HepG2 (cell line): ENCODE results near the gene SLC25A44. TPM values are rescaled to one million over a fixed set of nuclear protein-coding genes. Genes with fewer than 3 reads are reported as not detected.
A peak's percentile ranks its signal among the peaks of the same experiment; 100 is the strongest.

Source experiments
- ATAC-seq: fragments of 200-7000 bp; cut with Tn5 transposase; 3 replicates; pipeline ENCODE4 v1.9.1; 2020; ENCODE audit warnings: mild to moderate bottlenecking, moderate library complexity
- BruUV-seq: library from RNA; stranded (reverse); fragments of 400-500 nt; replicated peaks from 2 replicates; lab custom pipeline; 2021; lab: Mats Ljungman, UMichigan
- CTCF ChIA-PET: fragments of 300-600 bp; formaldehyde crosslinking; extraction: SDS; loops from one replicate; lab custom pipeline; 2021; ENCODE audit warnings: low total read pairs, inconsistent platforms, low intra/inter-chr PET ratio; lab: Yijun Ruan, JAX
- POLR2A ChIA-PET: fragments of 350-600 bp; sonication (Branson Sonifier 250); formaldehyde crosslinking; loops from one replicate; lab custom pipeline; 2020; ENCODE audit warnings: antibody characterized with exemption, inconsistent platforms; lab: Yijun Ruan, JAX
- DNase-seq: peaks from one replicate; pipeline ENCODE4 v3.0.0-alpha.2; 2015; ENCODE audit warnings: low spot score
- FAIRE-seq: peaks from 3 replicates; lab custom pipeline; 2011; peaks lifted over from hg19 to GRCh38; lab: Jason Lieb, UNC
- H2AFZ ChIP-seq: one replicate; pipeline ENCODE4 v1.6.1; 2011; ENCODE audit warnings: low read length, inconsistent platforms
- H3K27ac ChIP-seq: fragments of 300-600 bp; 3 replicates; pipeline ENCODE4 v1.8.0; 2011; ENCODE audit warnings: mixed run types, mild to moderate bottlenecking, mixed read lengths, low read length, inconsistent platforms; ENCODE audit not compliant: insufficient read depth; ENCODE audit errors: extremely low read length
- H3K27me3 ChIP-seq, 2 experiments: fragments of 200-600 bp in 1 of 2; 2 replicates in 1 of 2; 3 replicates in 1 of 2; pipeline versions ENCODE4 v1.6.0 to v1.8.0; 2011; ENCODE audit warnings: low read length in 2 of 2, mild to moderate bottlenecking in 2 of 2, moderate library complexity in 2 of 2, inconsistent platforms in 1 of 2; ENCODE audit not compliant: insufficient read depth in 2 of 2, control insufficient read depth in 1 of 2
- H3K36me3 ChIP-seq, 2 experiments: fragments of 200-600 bp in 1 of 2; replicated peaks in 1 of 2; 2 replicates in 1 of 2; 3 replicates in 1 of 2; pipeline versions ENCODE4 v1.5.1 to v1.8.0; 2011; ENCODE audit warnings: low read length in 2 of 2, inconsistent platforms in 1 of 2; ENCODE audit not compliant: insufficient read depth in 2 of 2, control insufficient read depth in 1 of 2
- H3K4me1 ChIP-seq: 2 replicates; pipeline ENCODE4 v1.5.1; 2012; ENCODE audit warnings: low read length, inconsistent platforms; ENCODE audit not compliant: insufficient read depth
- H3K4me2 ChIP-seq: 2 replicates; pipeline ENCODE4 v1.6.0; 2011; ENCODE audit warnings: low read depth, low read length, inconsistent platforms
- H3K4me3 ChIP-seq, 3 experiments: fragments of 200-600 bp in 1 of 3; sonication (generic), shearing (Covaris generic) in 1 of 3; replicated peaks in 1 of 3; 2 replicates each; pipeline ENCODE4 v1.5.1; 2011 to 2016; ENCODE audit warnings: low read length in 3 of 3, inconsistent platforms in 2 of 3, low read depth in 2 of 3, mild to moderate bottlenecking in 2 of 3, control low read depth in 1 of 3, mixed read lengths in 1 of 3; ENCODE audit not compliant: insufficient read depth in 1 of 3
- H3K79me2 ChIP-seq: one replicate; pipeline ENCODE4 v1.6.1; 2011; ENCODE audit warnings: low read length, inconsistent platforms; ENCODE audit not compliant: insufficient read depth
- H3K9ac ChIP-seq: 2 replicates; pipeline ENCODE4 v1.6.0; 2011; ENCODE audit warnings: mild to moderate bottlenecking, low read depth, low read length, inconsistent platforms; ENCODE audit not compliant: insufficient read depth
- H3K9me3 ChIP-seq: 2 replicates; pipeline ENCODE4 v1.5.1; 2012; ENCODE audit warnings: mild to moderate bottlenecking, low read length
- H4K20me1 ChIP-seq: 2 replicates; pipeline ENCODE4 v1.6.0; 2011; ENCODE audit warnings: inconsistent platforms, mild to moderate bottlenecking, low read length, moderate library complexity; ENCODE audit not compliant: insufficient read depth
- AGO2 ChIP-seq: fragments of 200-400 bp; formaldehyde crosslinking; optimal IDR thresholded peaks from 2 replicates; pipeline ENCODE3; 2017; ENCODE audit warnings: mild to moderate bottlenecking, low read depth, low read length, moderate library complexity
- ATF7-NPFF ChIP-seq: sonication (generic); formaldehyde crosslinking; IDR thresholded peaks from 2 replicates; pipeline ENCODE4 v1.8.1; 2023; ENCODE audit warnings: mild to moderate bottlenecking, low read depth, missing genetic modification reagents, moderate library complexity
- CSRNP1 ChIP-seq: sonication (generic); formaldehyde crosslinking; IDR thresholded peaks from 2 replicates; pipeline ENCODE4 v1.8.1; 2023; ENCODE audit warnings: mild to moderate bottlenecking, missing genetic modification reagents
- ETV6 ChIP-seq: sonication (generic); formaldehyde crosslinking; conservative IDR thresholded peaks from 2 replicates; pipeline ENCODE4 v1.4.0; 2020; ENCODE audit warnings: missing genetic modification reagents
- HNF4A ChIP-seq: sonication (generic); formaldehyde crosslinking; IDR thresholded peaks from 2 replicates; pipeline ENCODE4 v1.4.0; 2020; ENCODE audit warnings: missing genetic modification reagents
- KDM2A ChIP-seq: sonication (generic); formaldehyde crosslinking; IDR thresholded peaks from 2 replicates; pipeline ENCODE4 v1.4.0; 2020; ENCODE audit warnings: low read depth, missing genetic modification reagents, borderline replicate concordance
- MEF2D ChIP-seq: sonication (generic); formaldehyde crosslinking; IDR thresholded peaks from 2 replicates; pipeline ENCODE4 v1.5.1; 2020; ENCODE audit warnings: mild to moderate bottlenecking, missing genetic modification reagents
- NFKB2 ChIP-seq: sonication (generic); formaldehyde crosslinking; IDR thresholded peaks from 2 replicates; pipeline ENCODE4 v1.4.0; 2020; ENCODE audit warnings: missing genetic modification reagents, borderline replicate concordance
- POLR2G ChIP-seq: fragments of 200-400 bp; formaldehyde crosslinking; IDR thresholded peaks from 2 replicates; pipeline ENCODE4 v1.6.1; 2018; ENCODE audit warnings: mild to moderate bottlenecking, low read depth, low read length, moderate library complexity
- SCMH1 ChIP-seq: sonication (generic); formaldehyde crosslinking; IDR thresholded peaks from 2 replicates; pipeline ENCODE4 v1.9.0; 2021; ENCODE audit warnings: missing genetic modification reagents, mild to moderate bottlenecking, borderline replicate concordance
- STAG1 ChIP-seq: sonication (generic); formaldehyde crosslinking; IDR thresholded peaks from 2 replicates; pipeline ENCODE4 v1.4.0; 2020; ENCODE audit warnings: missing genetic modification reagents
- TEAD3 ChIP-seq: optimal IDR thresholded peaks from 2 replicates; pipeline ENCODE3; 2016; ENCODE audit warnings: borderline replicate concordance
- ZFY ChIP-seq: sonication (generic); formaldehyde crosslinking; IDR thresholded peaks from 2 replicates; pipeline ENCODE4 v1.4.0; 2020; ENCODE audit warnings: missing genetic modification reagents
- ZNF687 ChIP-seq: sonication (generic); formaldehyde crosslinking; IDR thresholded peaks from 2 replicates; pipeline ENCODE4 v1.5.1; 2020; ENCODE audit warnings: mild to moderate bottlenecking, missing genetic modification reagents, moderate library complexity
- WGBS: methylation state at CpG from one replicate; pipeline ENCODE4 v1.1.6; 2017; ENCODE audit warnings: low lambda C conversion rate; 5-methylcytosine and 5-hydroxymethylcytosine counted together
- in situ Hi-C: cut with HindIII; loops from 2 replicates; pipeline ENCODE4 v1.10.0; 2017; ENCODE audit warnings: low pct_unique_long_range_greater_than_20kb; ENCODE audit not compliant: extremely low pct_ligation_motif_present
- intact Hi-C: fragments of 100-400 bp; cut with micrococcal nuclease; formaldehyde crosslinking; loops from one replicate; pipeline ENCODE4 v1.10.0; 2022; ENCODE audit not compliant: unreplicated experiment
- polyA plus RNA-seq, 8 experiments: library from polyadenylated mRNA; depleted of rRNA in 3 of 8; stranded (reverse) in 7 of 8; unstranded in 1 of 8; fragments of >200 nt; fragmentation: Illumina TruSeq in 4 of 8; extraction: Trizol in 4 of 8; gene quantifications; 2 replicates each; pipeline versions ENCODE4 v1.2.1 to v1.2.3, GENCODE V29; 2011 to 2016; ENCODE audit warnings: low read depth in 4 of 8, missing spikeins in 1 of 8, mixed read lengths in 1 of 8; ENCODE audit not compliant: insufficient read depth in 1 of 8
- total RNA-seq, 5 experiments: library from RNA; depleted of rRNA; stranded (reverse); fragments of >200 nt; fragmentation: Illumina TruSeq; extraction: Trizol; gene quantifications; 2 replicates each; pipeline ENCODE4 v1.2.3, GENCODE V29; 2016; ENCODE audit warnings: low read depth in 1 of 5
- TF ChIP-seq, protein P1 (sequence below): sonication (generic); formaldehyde crosslinking; IDR thresholded peaks from 2 replicates; pipeline ENCODE4 v1.9.0; 2022; ENCODE audit warnings: low read depth, missing genetic modification reagents

Gene SLC25A44
- total and polyA plus RNA-seq, 2 of the 13 experiments (the other 11 are each of a cell fraction or from before 2014, with no cell fraction given): 10.7 to 13.4 TPM

DNA sequence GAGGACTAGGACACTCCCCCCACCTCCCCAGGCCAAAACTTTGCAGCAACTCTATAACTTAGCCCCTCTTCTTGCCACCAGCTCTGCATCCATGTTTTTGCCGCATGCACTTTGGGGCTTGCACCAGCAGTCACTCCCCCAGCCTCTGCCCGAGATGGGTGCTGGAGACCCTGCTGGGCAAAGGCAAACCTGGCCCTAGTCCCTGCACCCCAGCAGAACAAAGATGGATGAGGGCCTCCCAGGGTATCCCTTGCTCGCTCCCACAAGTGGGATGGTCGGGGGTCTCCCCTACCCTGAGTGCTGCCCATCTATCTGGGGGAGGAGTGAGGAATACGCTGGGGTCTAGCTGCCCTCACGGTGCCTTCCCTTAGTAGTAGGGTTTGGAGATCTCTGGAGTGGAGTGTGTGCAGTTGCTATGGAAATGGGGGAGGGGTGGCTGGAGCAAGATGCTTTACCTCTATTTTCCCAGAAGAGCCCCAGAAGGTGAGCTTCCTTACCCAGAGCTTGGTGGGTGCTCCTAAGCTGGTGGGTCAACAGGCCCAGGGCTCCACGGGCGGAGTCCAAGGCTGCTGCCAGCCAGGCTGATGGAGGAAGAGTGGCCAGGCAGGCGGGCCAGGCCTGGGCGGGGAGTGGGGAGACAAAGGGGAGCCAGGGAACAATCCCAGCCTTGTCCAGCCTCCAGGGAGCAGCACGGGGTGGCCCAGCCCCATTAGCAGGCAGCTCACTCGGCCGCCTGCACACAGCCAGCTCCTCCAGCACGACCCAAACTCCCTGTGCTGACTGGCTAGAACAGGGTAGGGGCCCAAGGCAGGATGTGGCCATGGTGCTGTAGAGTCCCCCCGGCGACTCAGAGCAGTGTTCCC, 53.8 kb downstream of the SLC25A44 start, which contains the start of gene PAQR6:
TSS of gene PAQR6 (minus strand) at position 597 of the 863 bp plus-strand sequence. CDS start 1,325 bp downstream, outside the sequence.
- POLR2A ChIA-PET: interaction anchor here (0.6 to 2.4 kb wide), 7 partner anchors 10 to 139 kb away, joined by 3 to 9 read pairs (median 4); partner anchors contain the start of genes PMF1 and SMG5
- DNase-seq: peak; percentile 53
- TF ChIP-seq, protein P1, sequence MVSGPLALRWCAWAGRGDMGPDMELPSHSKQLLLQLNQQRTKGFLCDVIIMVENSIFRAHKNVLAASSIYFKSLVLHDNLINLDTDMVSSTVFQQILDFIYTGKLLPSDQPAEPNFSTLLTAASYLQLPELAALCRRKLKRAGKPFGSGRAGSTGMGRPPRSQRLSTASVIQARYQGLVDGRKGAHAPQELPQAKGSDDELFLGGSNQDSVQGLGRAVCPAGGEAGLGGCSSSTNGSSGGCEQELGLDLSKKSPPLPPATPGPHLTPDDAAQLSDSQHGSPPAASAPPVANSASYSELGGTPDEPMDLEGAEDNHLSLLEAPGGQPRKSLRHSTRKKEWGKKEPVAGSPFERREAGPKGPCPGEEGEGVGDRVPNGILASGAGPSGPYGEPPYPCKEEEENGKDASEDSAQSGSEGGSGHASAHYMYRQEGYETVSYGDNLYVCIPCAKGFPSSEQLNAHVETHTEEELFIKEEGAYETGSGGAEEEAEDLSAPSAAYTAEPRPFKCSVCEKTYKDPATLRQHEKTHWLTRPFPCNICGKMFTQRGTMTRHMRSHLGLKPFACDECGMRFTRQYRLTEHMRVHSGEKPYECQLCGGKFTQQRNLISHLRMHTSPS (CRISPR knock-in tag): peak; percentile 26; the same call in 1 of the 2 replicates
- TF ChIP-seq STAG1 (CRISPR knock-in tag) (0 out of 2 replicates have a peak, but pooled peaks have one; percentile 9), SCMH1 (CRISPR knock-in tag) (no peak), HNF4A (peak; percentile 2; the same call in 1 of the 2 replicates), ZNF687 (CRISPR knock-in tag) (peak; percentile 63), AGO2 (peak; percentile 61), ZFY (CRISPR knock-in tag) (peak; percentile 26; the same call in 1 of the 2 replicates), NFKB2 (CRISPR knock-in tag) (0 out of 2 replicates have a peak, but pooled peaks have one; percentile 27), KDM2A (CRISPR knock-in tag) (0 out of 2 replicates have a peak, but pooled peaks have one; percentile 23), CSRNP1 (CRISPR knock-in tag) (0 out of 2 replicates have a peak, but pooled peaks have one; percentile 45), POLR2G (peak; percentile 29), TEAD3 (CRISPR knock-in tag) (peak; percentile 13), ATF7-NPFF (CRISPR knock-in tag) (0 out of 2 replicates have a peak, but pooled peaks have one; percentile 21), ETV6 (CRISPR knock-in tag) (no peak), MEF2D (CRISPR knock-in tag) (0 out of 2 replicates have a peak, but pooled peaks have one; percentile 33)

More for the DNA sequence above, 53.8 kb downstream of the SLC25A44 start, which contains the start of gene PAQR6:
- H3K4me3 ChIP-seq: no peak within 1 kb of the TSS
- no peaks in the 10 kb centered on the region for H4K20me1 ChIP-seq
- H2AFZ ChIP-seq: no peak within 1 kb of the TSS
- H3K79me2 ChIP-seq: no peaks in the 10 kb centered on the region
- no peak for FAIRE-seq
- WGBS: 62% methylated on average over 5 of the region's 16 CpGs
- H3K27me3 ChIP-seq: no peaks in the 10 kb centered on the region
- no TSS peak for BruUV-seq
- CTCF ChIA-PET: no interaction called here
- peak within 1 kb of the TSS; percentile 58 for H3K27ac ChIP-seq
- in situ Hi-C loops: no loop called here
- intact Hi-C loops: no loop called here
- ATAC-seq: peak; percentile 68
- H3K9me3 ChIP-seq: no peaks in the 10 kb centered on the region
- H3K4me1 ChIP-seq: peaks cover 34% of the 10 kb centered on the region
- H3K9ac ChIP-seq: no peak within 1 kb of the TSS
- peak within 1 kb of the TSS; percentile 27; the same call in 1 of the 2 replicates for H3K4me2 ChIP-seq
- H3K36me3 ChIP-seq: peaks cover 17 to 33% of the 10 kb centered on the region in 2 experiments; a peak in 4 of 5 replicates
